WTC11 (cell line): ENCODE results near the gene KLHL7. TPM values are rescaled to one million over a fixed set of nuclear protein-coding genes. Genes with fewer than 3 reads are reported as not detected.

ENCODE experiments used
- ATAC-seq: fragments of 200-7000 bp; cut with Tn5 transposase; 2 replicates; pipeline ENCODE4 v1.10.0; 2021; ENCODE audit warnings: mild to moderate bottlenecking, moderate library complexity
- CTCF ChIA-PET: fragments of 300-600 bp; sonication (Branson Sonifier 250); formaldehyde crosslinking; loops from one replicate; lab custom pipeline; 2021; ENCODE audit warnings: antibody characterized with exemption; lab: Charles Lee
- POLR2A ChIA-PET: fragments of 350-600 bp; sonication (Branson Sonifier 250); formaldehyde crosslinking; loops from one replicate; lab custom pipeline; 2021; ENCODE audit warnings: antibody characterized with exemption; lab: Charles Lee
- DNase-seq: peaks from one replicate; pipeline ENCODE4 v3.0.0; 2021; ENCODE audit warnings: low spot score
- H3K27ac Mint-ChIP-seq: 2 replicates; pipeline ENCODE4 v1.8.0; 2021; ENCODE audit warnings: mixed read lengths
- H3K27me3 Mint-ChIP-seq: 2 replicates; pipeline ENCODE4 v1.8.0; 2021; ENCODE audit warnings: low read depth, mild to moderate bottlenecking, moderate library complexity, mixed read lengths
- H3K36me3 Mint-ChIP-seq: 2 replicates; pipeline ENCODE4 v1.8.0; 2021; ENCODE audit warnings: mixed read lengths
- H3K4me1 Mint-ChIP-seq: 2 replicates; pipeline ENCODE4 v1.8.0; 2022; ENCODE audit warnings: mixed read lengths
- H3K4me3 Mint-ChIP-seq: 2 replicates; pipeline ENCODE4 v1.8.0; 2021; ENCODE audit warnings: mild to moderate bottlenecking, moderate library complexity, mixed read lengths
- H3K9me3 Mint-ChIP-seq: 2 replicates; pipeline ENCODE4 v1.8.0; 2021; ENCODE audit warnings: mixed read lengths
- CREB1 ChIP-seq: sonication (generic); formaldehyde crosslinking; IDR thresholded peaks from 2 replicates; pipeline ENCODE4 v1.8.0; 2023; ENCODE audit warnings: mild to moderate bottlenecking, missing genetic modification reagents
- ELF4 ChIP-seq: sonication (generic); formaldehyde crosslinking; IDR thresholded peaks from 2 replicates; pipeline ENCODE4 v1.8.1; 2022; ENCODE audit warnings: low read depth, mild to moderate bottlenecking, moderate library complexity, missing genetic modification reagents
- ESRRA ChIP-seq: sonication (generic); formaldehyde crosslinking; IDR thresholded peaks from 2 replicates; pipeline ENCODE4 v1.8.1; 2022; ENCODE audit warnings: mild to moderate bottlenecking, missing genetic modification reagents, borderline replicate concordance
- NFATC4 ChIP-seq: fragments of 250-450 bp; sonication (Bioruptor Pico); IDR thresholded peaks from 2 replicates; pipeline ENCODE4 v1.9.0; 2021; ENCODE audit warnings: mild to moderate bottlenecking
- NFE2L1 ChIP-seq: sonication (generic); formaldehyde crosslinking; IDR thresholded peaks from 2 replicates; pipeline ENCODE4 v1.8.1; 2023; ENCODE audit warnings: missing genetic modification reagents
- NR3C1 ChIP-seq: sonication (generic); formaldehyde crosslinking; conservative IDR thresholded peaks from 2 replicates; pipeline ENCODE4 v1.8.1; 2023; ENCODE audit warnings: low read depth, mild to moderate bottlenecking, missing genetic modification reagents
- OVOL2 ChIP-seq: fragments of 250-450 bp; sonication (Bioruptor Pico); IDR thresholded peaks from 2 replicates; pipeline ENCODE4 v1.9.0; 2021; ENCODE audit warnings: mild to moderate bottlenecking, borderline replicate concordance
- TCF7 ChIP-seq: sonication (generic); formaldehyde crosslinking; IDR thresholded peaks from 2 replicates; pipeline ENCODE4 v1.8.0; 2022; ENCODE audit warnings: mild to moderate bottlenecking, low read depth, missing genetic modification reagents, moderate library complexity
- ZNF121 ChIP-seq: sonication (generic); formaldehyde crosslinking; IDR thresholded peaks from 2 replicates; pipeline ENCODE4 v1.8.0; 2023; ENCODE audit warnings: missing genetic modification reagents
- total RNA-seq: library from RNA; stranded (reverse); gene quantifications from 3 replicates; pipeline ENCODE4 v1.2.3, GENCODE V29; 2021
- TF ChIP-seq, protein P1 (sequence below): sonication (generic); formaldehyde crosslinking; IDR thresholded peaks from 2 replicates; pipeline ENCODE4 v1.8.0; 2023; ENCODE audit warnings: mild to moderate bottlenecking, missing genetic modification reagents
- TF ChIP-seq, protein P2 (sequence below): sonication (generic); formaldehyde crosslinking; IDR thresholded peaks from 2 replicates; pipeline ENCODE4 v1.8.1; 2023; ENCODE audit warnings: mild to moderate bottlenecking, missing genetic modification reagents, moderate library complexity
- TF ChIP-seq, protein P3 (sequence below): fragments of 250-450 bp; sonication (Bioruptor Pico); IDR thresholded peaks from 2 replicates; pipeline ENCODE4 v2.1.2; 2022; ENCODE audit warnings: mild to moderate bottlenecking, moderate library complexity
- TF ChIP-seq, protein P4 (sequence below): fragments of 250-450 bp; sonication (Bioruptor Pico); conservative IDR thresholded peaks from 2 replicates; pipeline ENCODE4 v1.9.0; 2021; ENCODE audit warnings: mild to moderate bottlenecking
- TF ChIP-seq, protein P5 (sequence below): fragments of 250-450 bp; sonication (Bioruptor Pico); IDR thresholded peaks from 2 replicates; pipeline ENCODE4 v1.8.0; 2021; ENCODE audit warnings: mild to moderate bottlenecking
- TF ChIP-seq, protein P6 (sequence below): sonication (generic); formaldehyde crosslinking; IDR thresholded peaks from 2 replicates; pipeline ENCODE4 v1.8.0; 2022; ENCODE audit warnings: mild to moderate bottlenecking, missing genetic modification reagents

The KLHL7 gene
- total RNA-seq, 1 experiment from 2014 or later: 82.1 TPM

DNA sequence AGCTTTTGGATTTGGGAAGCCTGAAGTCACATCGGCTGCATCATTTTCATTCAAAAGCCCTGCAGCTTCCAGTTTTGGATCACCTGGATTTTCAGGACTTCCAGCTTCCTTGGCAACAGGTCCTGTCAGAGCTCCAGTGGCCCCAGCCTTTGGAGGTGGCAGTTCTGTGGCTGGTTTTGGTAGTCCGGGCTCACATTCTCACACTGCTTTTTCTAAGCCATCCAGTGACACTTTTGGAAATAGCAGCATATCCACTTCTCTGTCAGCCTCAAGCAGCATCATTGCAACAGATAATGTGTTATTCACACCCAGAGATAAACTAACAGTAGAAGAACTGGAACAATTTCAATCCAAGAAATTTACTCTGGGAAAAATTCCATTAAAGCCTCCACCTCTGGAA lies 94.7 kb downstream of the KLHL7 start (continued):
- TF ChIP-seq, protein P1, sequence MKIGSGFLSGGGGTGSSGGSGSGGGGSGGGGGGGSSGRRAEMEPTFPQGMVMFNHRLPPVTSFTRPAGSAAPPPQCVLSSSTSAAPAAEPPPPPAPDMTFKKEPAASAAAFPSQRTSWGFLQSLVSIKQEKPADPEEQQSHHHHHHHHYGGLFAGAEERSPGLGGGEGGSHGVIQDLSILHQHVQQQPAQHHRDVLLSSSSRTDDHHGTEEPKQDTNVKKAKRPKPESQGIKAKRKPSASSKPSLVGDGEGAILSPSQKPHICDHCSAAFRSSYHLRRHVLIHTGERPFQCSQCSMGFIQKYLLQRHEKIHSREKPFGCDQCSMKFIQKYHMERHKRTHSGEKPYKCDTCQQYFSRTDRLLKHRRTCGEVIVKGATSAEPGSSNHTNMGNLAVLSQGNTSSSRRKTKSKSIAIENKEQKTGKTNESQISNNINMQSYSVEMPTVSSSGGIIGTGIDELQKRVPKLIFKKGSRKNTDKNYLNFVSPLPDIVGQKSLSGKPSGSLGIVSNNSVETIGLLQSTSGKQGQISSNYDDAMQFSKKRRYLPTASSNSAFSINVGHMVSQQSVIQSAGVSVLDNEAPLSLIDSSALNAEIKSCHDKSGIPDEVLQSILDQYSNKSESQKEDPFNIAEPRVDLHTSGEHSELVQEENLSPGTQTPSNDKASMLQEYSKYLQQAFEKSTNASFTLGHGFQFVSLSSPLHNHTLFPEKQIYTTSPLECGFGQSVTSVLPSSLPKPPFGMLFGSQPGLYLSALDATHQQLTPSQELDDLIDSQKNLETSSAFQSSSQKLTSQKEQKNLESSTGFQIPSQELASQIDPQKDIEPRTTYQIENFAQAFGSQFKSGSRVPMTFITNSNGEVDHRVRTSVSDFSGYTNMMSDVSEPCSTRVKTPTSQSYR (CRISPR knock-in tag): no peak
- TF ChIP-seq, all 79 proteins: peak for 0

DNA sequence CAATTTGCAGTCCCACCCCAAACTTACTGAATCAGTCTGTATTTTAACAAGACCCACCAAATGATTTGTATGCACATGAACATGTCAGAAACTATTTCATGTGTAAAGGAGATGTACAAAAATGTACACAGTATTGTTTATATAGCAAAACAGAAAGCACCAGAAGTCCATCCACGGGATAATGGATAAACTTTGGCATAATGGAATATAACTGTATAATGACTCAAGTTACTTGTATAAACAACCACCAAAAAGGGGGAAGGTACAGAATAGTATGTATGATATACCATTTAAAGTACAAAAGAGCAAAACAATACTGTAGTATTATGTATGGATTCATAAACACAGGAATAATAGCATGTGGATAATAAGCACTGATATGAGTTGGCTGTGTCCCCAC lies 98.7 kb downstream of the KLHL7 start:
- ChIA-PET POLR2A (no interaction called here), CTCF (no interaction called here)

DNA sequence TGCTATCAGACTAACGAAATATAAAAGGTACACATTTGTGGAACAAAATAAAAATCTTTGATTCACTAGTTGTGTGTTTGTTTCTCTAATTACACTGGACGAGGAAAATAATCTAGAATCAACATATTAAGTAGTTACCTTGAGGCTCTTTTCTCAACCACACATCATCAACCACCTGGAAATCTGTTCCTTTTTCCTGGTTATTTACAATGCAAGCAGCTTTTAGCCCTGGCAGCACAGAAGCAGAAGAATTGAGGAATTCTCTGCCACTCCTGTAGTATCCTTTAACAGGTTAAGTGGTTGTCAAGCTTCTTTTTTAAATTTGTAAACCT lies 100.0 kb downstream of the KLHL7 start:
- ATAC-seq: no peak
- no peak for DNase-seq

More for the DNA sequence above, 98.7 kb downstream of the KLHL7 start:
- no peak overlapping the region for H3K27ac Mint-ChIP-seq
- no peaks in the 10 kb centered on the region for H3K27me3 Mint-ChIP-seq
- no peak overlapping the region for H3K4me3 Mint-ChIP-seq
- no peak for DNase-seq
- ATAC-seq: no peak
- TF ChIP-seq NFATC4 (CRISPR knock-in tag) (no peak), ESRRA (CRISPR knock-in tag) (no peak), CREB1 (CRISPR knock-in tag) (no peak)
- TF ChIP-seq, protein P2, sequence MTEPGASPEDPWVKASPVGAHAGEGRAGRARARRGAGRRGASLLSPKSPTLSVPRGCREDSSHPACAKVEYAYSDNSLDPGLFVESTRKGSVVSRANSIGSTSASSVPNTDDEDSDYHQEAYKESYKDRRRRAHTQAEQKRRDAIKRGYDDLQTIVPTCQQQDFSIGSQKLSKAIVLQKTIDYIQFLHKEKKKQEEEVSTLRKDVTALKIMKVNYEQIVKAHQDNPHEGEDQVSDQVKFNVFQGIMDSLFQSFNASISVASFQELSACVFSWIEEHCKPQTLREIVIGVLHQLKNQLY: no peak
- TF ChIP-seq, protein P3, sequence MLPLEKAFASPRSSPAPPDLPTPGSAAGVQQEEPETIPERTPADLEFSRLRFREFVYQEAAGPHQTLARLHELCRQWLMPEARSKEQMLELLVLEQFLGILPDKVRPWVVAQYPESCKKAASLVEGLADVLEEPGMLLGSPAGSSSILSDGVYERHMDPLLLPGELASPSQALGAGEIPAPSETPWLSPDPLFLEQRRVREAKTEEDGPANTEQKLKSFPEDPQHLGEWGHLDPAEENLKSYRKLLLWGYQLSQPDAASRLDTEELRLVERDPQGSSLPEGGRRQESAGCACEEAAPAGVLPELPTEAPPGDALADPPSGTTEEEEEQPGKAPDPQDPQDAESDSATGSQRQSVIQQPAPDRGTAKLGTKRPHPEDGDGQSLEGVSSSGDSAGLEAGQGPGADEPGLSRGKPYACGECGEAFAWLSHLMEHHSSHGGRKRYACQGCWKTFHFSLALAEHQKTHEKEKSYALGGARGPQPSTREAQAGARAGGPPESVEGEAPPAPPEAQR: no peak
- TF ChIP-seq, protein P4, sequence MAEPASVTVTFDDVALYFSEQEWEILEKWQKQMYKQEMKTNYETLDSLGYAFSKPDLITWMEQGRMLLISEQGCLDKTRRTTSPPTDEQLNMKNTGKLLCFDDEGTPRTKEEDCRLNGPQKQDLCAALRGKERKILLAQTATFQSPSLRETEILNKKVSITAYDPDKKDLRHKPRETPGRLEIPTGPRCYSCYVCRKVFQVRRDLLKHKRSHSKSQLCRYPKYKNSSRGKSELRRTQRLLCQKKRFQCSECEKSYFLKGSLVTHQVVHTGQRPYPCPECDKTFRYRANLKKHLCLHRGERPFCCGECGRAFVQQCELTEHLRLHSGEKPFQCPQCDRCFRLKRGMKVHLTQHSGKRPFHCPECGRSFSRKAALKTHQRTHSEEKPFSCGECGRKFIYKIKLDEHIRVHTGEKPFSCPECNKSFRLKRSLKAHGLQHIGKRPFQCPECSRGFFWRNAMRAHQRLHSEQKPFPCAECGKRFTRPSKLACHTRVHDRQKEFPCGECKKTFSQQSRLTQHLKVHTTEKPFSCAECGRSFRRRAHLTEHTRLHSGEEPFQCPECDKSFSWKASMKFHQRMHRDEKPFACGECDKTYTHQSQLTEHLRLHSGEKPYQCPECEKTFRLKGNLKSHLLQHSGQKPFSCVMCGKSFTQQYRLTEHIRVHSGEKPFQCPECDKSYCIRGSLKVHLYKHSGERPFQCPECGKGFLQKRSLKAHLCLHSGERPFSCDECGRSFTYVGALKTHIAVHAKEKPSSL (CRISPR knock-in tag): no peak
- TF ChIP-seq, all 79 proteins: peak for 0
- H3K9me3 Mint-ChIP-seq: no peaks in the 10 kb centered on the region
- H3K36me3 Mint-ChIP-seq: peaks cover 26% of the 10 kb centered on the region
- peaks cover 5% of the 10 kb centered on the region; the same call in 1 of the 2 replicates for H3K4me1 Mint-ChIP-seq

More for the DNA sequence above, 100.0 kb downstream of the KLHL7 start:
- Mint-ChIP-seq H3K4me3 (peak overlapping the region; percentile 52), H3K4me1 (peaks cover 5% of the 10 kb centered on the region; the same call in 1 of the 2 replicates), H3K27me3 (no peaks in the 10 kb centered on the region), H3K36me3 (peaks cover 12% of the 10 kb centered on the region), H3K9me3 (no peaks in the 10 kb centered on the region), H3K27ac (no peak overlapping the region)
- TF ChIP-seq NFE2L1 (CRISPR knock-in tag) (no peak), TCF7 (CRISPR knock-in tag) (no peak), NR3C1 (CRISPR knock-in tag) (no peak), ZNF121 (CRISPR knock-in tag) (no peak), NFATC4 (CRISPR knock-in tag) (no peak), OVOL2 (CRISPR knock-in tag) (no peak), ELF4 (CRISPR knock-in tag) (no peak)
- TF ChIP-seq, protein P5, sequence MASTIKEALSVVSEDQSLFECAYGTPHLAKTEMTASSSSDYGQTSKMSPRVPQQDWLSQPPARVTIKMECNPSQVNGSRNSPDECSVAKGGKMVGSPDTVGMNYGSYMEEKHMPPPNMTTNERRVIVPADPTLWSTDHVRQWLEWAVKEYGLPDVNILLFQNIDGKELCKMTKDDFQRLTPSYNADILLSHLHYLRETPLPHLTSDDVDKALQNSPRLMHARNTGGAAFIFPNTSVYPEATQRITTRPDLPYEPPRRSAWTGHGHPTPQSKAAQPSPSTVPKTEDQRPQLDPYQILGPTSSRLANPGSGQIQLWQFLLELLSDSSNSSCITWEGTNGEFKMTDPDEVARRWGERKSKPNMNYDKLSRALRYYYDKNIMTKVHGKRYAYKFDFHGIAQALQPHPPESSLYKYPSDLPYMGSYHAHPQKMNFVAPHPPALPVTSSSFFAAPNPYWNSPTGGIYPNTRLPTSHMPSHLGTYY: no peak
- TF ChIP-seq, protein P6, sequence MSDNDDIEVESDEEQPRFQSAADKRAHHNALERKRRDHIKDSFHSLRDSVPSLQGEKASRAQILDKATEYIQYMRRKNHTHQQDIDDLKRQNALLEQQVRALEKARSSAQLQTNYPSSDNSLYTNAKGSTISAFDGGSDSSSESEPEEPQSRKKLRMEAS (CRISPR knock-in tag): no peak
- ChIA-PET CTCF (interaction anchor here (0.9 to 1.7 kb wide), 2 partner anchors 67 to 105 kb away, joined by 4 to 7 read pairs; no protein-coding TSS in a partner anchor), POLR2A (interaction anchor here (1.3 kb wide), 1 partner anchor 269 kb away, joined by 4 read pairs; no protein-coding TSS in a partner anchor)
